Esophagus squamous epithelium (tissue), 4 donors: ENCODE data around the gene ADGRV1.

Experiments used
- POLR2A ChIP-seq, 4 donors: fragments of 450-650 bp; IDR thresholded peaks; one replicate each; pipeline ENCODE4 v1.6.1; 2017; ENCODE audit warnings: antibody characterized with exemption in 4 of 4, mild to moderate bottlenecking in 4 of 4, moderate library complexity in 3 of 4
- TF ChIP-seq, protein P1 (sequence below), 6 experiments: fragments of 450-650 bp in 4 of 6; fragments of 200-600 bp in 2 of 6; sonication (generic) in 2 of 6; IDR thresholded peaks; one replicate each; pipeline ENCODE4 v1.5.1; 2016 to 2019; ENCODE audit warnings: antibody characterized with exemption in 6 of 6, mild to moderate bottlenecking in 4 of 6, moderate library complexity in 4 of 6

GRCh38 chr5:91042936-91043255 lies 484.3 kb downstream of the ADGRV1 start:
- TF ChIP-seq, protein P1, sequence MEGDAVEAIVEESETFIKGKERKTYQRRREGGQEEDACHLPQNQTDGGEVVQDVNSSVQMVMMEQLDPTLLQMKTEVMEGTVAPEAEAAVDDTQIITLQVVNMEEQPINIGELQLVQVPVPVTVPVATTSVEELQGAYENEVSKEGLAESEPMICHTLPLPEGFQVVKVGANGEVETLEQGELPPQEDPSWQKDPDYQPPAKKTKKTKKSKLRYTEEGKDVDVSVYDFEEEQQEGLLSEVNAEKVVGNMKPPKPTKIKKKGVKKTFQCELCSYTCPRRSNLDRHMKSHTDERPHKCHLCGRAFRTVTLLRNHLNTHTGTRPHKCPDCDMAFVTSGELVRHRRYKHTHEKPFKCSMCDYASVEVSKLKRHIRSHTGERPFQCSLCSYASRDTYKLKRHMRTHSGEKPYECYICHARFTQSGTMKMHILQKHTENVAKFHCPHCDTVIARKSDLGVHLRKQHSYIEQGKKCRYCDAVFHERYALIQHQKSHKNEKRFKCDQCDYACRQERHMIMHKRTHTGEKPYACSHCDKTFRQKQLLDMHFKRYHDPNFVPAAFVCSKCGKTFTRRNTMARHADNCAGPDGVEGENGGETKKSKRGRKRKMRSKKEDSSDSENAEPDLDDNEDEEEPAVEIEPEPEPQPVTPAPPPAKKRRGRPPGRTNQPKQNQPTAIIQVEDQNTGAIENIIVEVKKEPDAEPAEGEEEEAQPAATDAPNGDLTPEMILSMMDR (IDR thresholded peaks at IDR 0.05) = no peak
- no peak for TF ChIP-seq POLR2A (IDR thresholded peaks at IDR 0.05)
